Astrocyte (in vitro differentiated cells and primary cell): ENCODE data around the gene MDN1. TPM values are rescaled to one million over a fixed set of nuclear protein-coding genes. Genes with fewer than 3 reads are reported as not detected.

Experiments
- DNase-seq: peaks from one replicate; pipeline ENCODE4 v3.0.0-alpha.2; 2010; ENCODE audit warnings: low read depth
- FAIRE-seq: peaks from 2 replicates; lab custom pipeline; 2011; peaks lifted over from hg19 to GRCh38; lab: Jason Lieb, UNC
- H2AFZ ChIP-seq: 2 replicates; pipeline ENCODE4 v1.6.0; 2012; ENCODE audit warnings: low read depth, low read length, inconsistent platforms
- H3K27ac ChIP-seq: 2 replicates; pipeline ENCODE4 v1.5.1; 2011; ENCODE audit warnings: low read depth, low read length, inconsistent platforms
- H3K27me3 ChIP-seq: 2 replicates; pipeline ENCODE4 v1.6.0; 2011; ENCODE audit warnings: low read length, inconsistent platforms; ENCODE audit not compliant: insufficient read depth
- H3K36me3 ChIP-seq: 2 replicates; pipeline ENCODE4 v1.5.1; 2011; ENCODE audit warnings: low read length, inconsistent platforms; ENCODE audit not compliant: insufficient read depth
- H3K4me1 ChIP-seq: 2 replicates; pipeline ENCODE4 v1.5.1; 2011; ENCODE audit warnings: low read length, inconsistent platforms; ENCODE audit not compliant: insufficient read depth
- H3K4me2 ChIP-seq: 2 replicates; pipeline ENCODE4 v1.6.0; 2012; ENCODE audit warnings: low read length, inconsistent platforms
- H3K4me3 ChIP-seq: 2 replicates; pipeline ENCODE4 v1.5.1; 2011; ENCODE audit warnings: low read depth, mild to moderate bottlenecking, low read length, inconsistent platforms; ENCODE audit not compliant: insufficient read depth
- H3K79me2 ChIP-seq: 2 replicates; pipeline ENCODE4 v1.6.0; 2012; ENCODE audit warnings: mild to moderate bottlenecking, low read length, inconsistent platforms; ENCODE audit not compliant: insufficient read depth
- H3K9ac ChIP-seq: 2 replicates; pipeline ENCODE4 v1.6.0; 2012; ENCODE audit warnings: mild to moderate bottlenecking, low read length, inconsistent platforms
- H3K9me3 ChIP-seq: 2 replicates; pipeline ENCODE4 v1.5.1; 2012; ENCODE audit warnings: low read depth, mild to moderate bottlenecking, low read length, inconsistent platforms; ENCODE audit not compliant: insufficient read depth
- H4K20me1 ChIP-seq: 2 replicates; pipeline ENCODE4 v1.6.0; 2012; ENCODE audit warnings: low read length, inconsistent platforms; ENCODE audit not compliant: insufficient read depth
- H3K27ac Mint-ChIP-seq: one replicate; pipeline ENCODE4 v1.8.0; 2021; ENCODE audit warnings: mild to moderate bottlenecking, mixed read lengths; ENCODE audit not compliant: unreplicated experiment
- H3K27me3 Mint-ChIP-seq: one replicate; pipeline ENCODE4 v1.8.0; 2021; ENCODE audit warnings: low read depth, mixed read lengths; ENCODE audit not compliant: unreplicated experiment
- H3K36me3 Mint-ChIP-seq: one replicate; pipeline ENCODE4 v1.8.0; 2021; ENCODE audit warnings: low read depth, mixed read lengths; ENCODE audit not compliant: unreplicated experiment
- H3K4me1 Mint-ChIP-seq: one replicate; pipeline ENCODE4 v1.8.0; 2021; ENCODE audit warnings: low read depth, mixed read lengths; ENCODE audit not compliant: unreplicated experiment
- H3K4me3 Mint-ChIP-seq: one replicate; pipeline ENCODE4 v1.8.0; 2021; ENCODE audit warnings: mild to moderate bottlenecking, moderate library complexity, mixed read lengths; ENCODE audit not compliant: unreplicated experiment
- H3K9me3 Mint-ChIP-seq: one replicate; pipeline ENCODE4 v1.8.0; 2021; ENCODE audit warnings: mild to moderate bottlenecking, mixed read lengths; ENCODE audit not compliant: unreplicated experiment
- CTCF ChIP-seq: IDR thresholded peaks from 2 replicates; pipeline ENCODE4 v1.5.1; 2011; ENCODE audit warnings: low read depth, mild to moderate bottlenecking, inconsistent platforms, low read length, moderate library complexity; ENCODE audit not compliant: insufficient read depth
- EZH2 ChIP-seq: IDR thresholded peaks from 2 replicates; pipeline ENCODE4 v1.6.1; 2012; ENCODE audit warnings: mild to moderate bottlenecking, low read length, inconsistent platforms; ENCODE audit not compliant: insufficient read depth
- total RNA-seq: library from RNA; stranded (reverse); gene quantifications from 2 replicates; pipeline ENCODE4 v1.2.1, GENCODE V29; 2021

The MDN1 gene
- total RNA-seq, 1 donor from 2014 or later, result 35.7 TPM

GRCh38 chr6:89610149-89610642 lies 209.4 kb downstream of the MDN1 start:
- no peaks in the 10 kb centered on the region for H3K79me2 ChIP-seq
- H3K4me3 ChIP-seq, result no peak overlapping the region
- H3K9ac ChIP-seq, result no peak overlapping the region
- peaks cover 3% of the 10 kb centered on the region for H3K4me1 ChIP-seq
- H3K27me3 ChIP-seq, result no peaks in the 10 kb centered on the region
- TF ChIP-seq EZH2, result no peak
- peak; percentile 56 for TF ChIP-seq CTCF
- Mint-ChIP-seq H3K27ac (no peak overlapping the region), H3K9me3 (no peaks in the 10 kb centered on the region), H3K4me1 (peaks cover 11% of the 10 kb centered on the region), H3K27me3 (no peaks in the 10 kb centered on the region), H3K36me3 (peaks cover 2% of the 10 kb centered on the region), H3K4me3 (no peak overlapping the region)
- no peak overlapping the region for H3K4me2 ChIP-seq
- H4K20me1 ChIP-seq, result no peaks in the 10 kb centered on the region
- no peaks in the 10 kb centered on the region for H3K9me3 ChIP-seq
- DNase-seq (no peak), FAIRE-seq (no peak)
- H2AFZ ChIP-seq, result no peak overlapping the region
- no peaks in the 10 kb centered on the region for H3K36me3 ChIP-seq
- H3K27ac ChIP-seq, result no peak overlapping the region

GRCh38 chr6:89605861-89606260 lies 213.7 kb downstream of the MDN1 start:
- Histone ChIP-seq H3K9ac (no peak overlapping the region), H3K79me2 (no peaks in the 10 kb centered on the region), H3K4me3 (no peak overlapping the region), H3K36me3 (no peaks in the 10 kb centered on the region), H3K4me1 (no peaks in the 10 kb centered on the region), H3K9me3 (no peaks in the 10 kb centered on the region), H2AFZ (no peak overlapping the region), H3K27ac (no peak overlapping the region), H4K20me1 (no peaks in the 10 kb centered on the region), H3K27me3 (no peaks in the 10 kb centered on the region), H3K4me2 (no peak overlapping the region)
- DNase-seq, result no peak
- H3K27ac Mint-ChIP-seq, result no peak overlapping the region
- no peaks in the 10 kb centered on the region for H3K27me3 Mint-ChIP-seq
- H3K36me3 Mint-ChIP-seq, result peaks cover 3% of the 10 kb centered on the region
- no peak for TF ChIP-seq CTCF
- no peak for TF ChIP-seq EZH2
- H3K4me3 Mint-ChIP-seq, result no peak overlapping the region
- no peaks in the 10 kb centered on the region for H3K9me3 Mint-ChIP-seq
- no peaks in the 10 kb centered on the region for H3K4me1 Mint-ChIP-seq
- FAIRE-seq, result no peak

GRCh38 chr6:89604653-89605052 lies 214.9 kb downstream of the MDN1 start:
- no peak overlapping the region for H3K4me3 Mint-ChIP-seq
- no peaks in the 10 kb centered on the region for H3K9me3 Mint-ChIP-seq
- no peaks in the 10 kb centered on the region for H3K79me2 ChIP-seq
- H2AFZ ChIP-seq, result no peak overlapping the region
- H3K4me3 ChIP-seq, result no peak overlapping the region
- H3K36me3 Mint-ChIP-seq, result peaks cover 3% of the 10 kb centered on the region
- no peak for DNase-seq
- H3K27ac ChIP-seq, result no peak overlapping the region
- H3K4me2 ChIP-seq, result no peak overlapping the region
- no peak overlapping the region for H3K27ac Mint-ChIP-seq
- H3K9ac ChIP-seq, result no peak overlapping the region
- H3K4me1 ChIP-seq, result no peaks in the 10 kb centered on the region
- no peaks in the 10 kb centered on the region for H3K4me1 Mint-ChIP-seq
- no peak for FAIRE-seq
- H3K36me3 ChIP-seq, result no peaks in the 10 kb centered on the region
- H3K9me3 ChIP-seq, result no peaks in the 10 kb centered on the region
- TF ChIP-seq CTCF (no peak), EZH2 (no peak)
- H3K27me3 Mint-ChIP-seq, result no peaks in the 10 kb centered on the region
- no peaks in the 10 kb centered on the region for H4K20me1 ChIP-seq
- no peaks in the 10 kb centered on the region for H3K27me3 ChIP-seq
